GM19351 (cell line): Measurements from ENCODE around the gene APBB2.

Experiments
- ATAC-seq: cut with Tn5 transposase; IDR thresholded peaks from one replicate; pipeline ENCODE4 v1.9.1; 2021; ENCODE audit warnings: mild to moderate bottlenecking, moderate library complexity; ENCODE audit not compliant: unreplicated experiment

APBB2 gene

DNA sequence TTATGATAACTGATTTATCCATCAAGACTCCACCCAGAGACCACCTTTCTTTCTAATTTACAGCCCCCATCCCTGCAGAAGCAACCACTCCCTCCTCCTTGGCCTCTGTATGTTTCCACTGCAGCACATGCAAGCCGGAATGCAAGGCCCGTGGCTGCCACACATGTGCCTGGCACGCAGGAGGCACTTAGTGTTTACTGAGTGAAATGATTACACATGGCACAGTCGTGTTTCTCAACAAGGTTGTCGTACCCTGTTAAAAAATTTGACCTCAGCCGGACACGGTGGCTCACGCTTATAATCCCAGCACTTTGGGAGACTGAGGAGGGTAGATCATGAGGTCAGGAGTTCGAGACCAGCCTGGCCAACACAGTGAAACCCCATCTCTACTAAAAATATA is 104.3 kb downstream of the APBB2 start:
- no peak for ATAC-seq

GRCh38 chr4:41108481-41108880 is 105.9 kb downstream of the APBB2 start:
- ATAC-seq, result no peak

GRCh38 chr4:41106694-41107419 is 107.5 kb downstream of the APBB2 start:
- no peak for ATAC-seq

DNA sequence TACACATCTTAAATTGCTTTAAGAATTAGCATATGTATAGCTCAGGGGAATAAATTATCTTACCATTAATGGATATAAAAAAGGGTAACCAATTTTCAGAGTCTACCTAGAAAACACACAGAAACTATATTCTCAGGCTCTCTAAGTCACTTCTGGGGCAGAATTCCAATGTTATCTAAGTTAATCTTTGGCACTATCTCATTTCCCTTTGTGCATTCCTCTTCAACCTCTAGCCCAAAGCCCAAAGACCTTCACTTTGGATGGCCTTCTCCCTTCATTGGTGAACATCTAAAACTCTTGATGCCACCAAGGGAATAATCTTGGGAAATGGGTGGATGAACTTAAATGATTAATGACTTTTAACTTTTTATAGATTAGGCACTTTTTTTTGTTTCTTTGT is 108.3 kb downstream of the APBB2 start:
- ATAC-seq, result no peak

DNA sequence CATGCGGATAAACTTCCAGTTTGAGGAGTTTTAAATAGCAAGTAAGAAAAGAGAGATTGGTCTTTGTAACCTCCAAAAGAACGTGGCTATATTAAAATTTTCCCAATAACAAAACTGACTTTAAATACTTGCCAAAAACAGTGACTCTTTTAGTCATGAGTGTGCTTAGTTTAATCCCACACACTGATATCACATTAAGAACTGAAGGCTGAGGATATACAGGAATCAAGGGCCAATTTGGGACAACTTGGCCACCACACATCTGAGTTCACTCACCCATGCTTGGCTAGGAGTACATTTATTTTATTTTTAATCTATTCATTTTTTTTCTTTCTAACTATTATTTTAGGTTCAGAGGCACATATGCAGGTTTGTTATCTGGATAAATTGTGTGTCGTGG is 110.2 kb downstream of the APBB2 start:
- no peak for ATAC-seq

DNA sequence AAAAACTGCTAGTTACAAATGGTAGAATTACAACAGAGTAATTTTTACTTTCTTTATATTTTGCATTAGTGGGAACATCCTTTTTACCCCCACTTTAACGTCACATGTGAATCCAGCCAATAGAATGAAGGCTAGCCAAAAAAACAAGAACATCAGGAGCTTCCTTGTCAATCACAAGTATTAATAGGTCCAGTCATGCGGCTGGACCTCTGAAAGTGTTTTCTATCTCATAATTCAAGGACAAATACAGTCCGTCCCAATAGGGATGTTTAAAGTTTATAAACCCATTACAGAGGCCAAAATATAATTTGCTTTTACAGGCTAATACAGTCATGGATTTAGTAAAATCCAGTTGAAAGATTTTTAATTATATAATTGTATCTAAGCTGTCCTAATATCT is 110.7 kb downstream of the APBB2 start:
- ATAC-seq, result no peak

DNA sequence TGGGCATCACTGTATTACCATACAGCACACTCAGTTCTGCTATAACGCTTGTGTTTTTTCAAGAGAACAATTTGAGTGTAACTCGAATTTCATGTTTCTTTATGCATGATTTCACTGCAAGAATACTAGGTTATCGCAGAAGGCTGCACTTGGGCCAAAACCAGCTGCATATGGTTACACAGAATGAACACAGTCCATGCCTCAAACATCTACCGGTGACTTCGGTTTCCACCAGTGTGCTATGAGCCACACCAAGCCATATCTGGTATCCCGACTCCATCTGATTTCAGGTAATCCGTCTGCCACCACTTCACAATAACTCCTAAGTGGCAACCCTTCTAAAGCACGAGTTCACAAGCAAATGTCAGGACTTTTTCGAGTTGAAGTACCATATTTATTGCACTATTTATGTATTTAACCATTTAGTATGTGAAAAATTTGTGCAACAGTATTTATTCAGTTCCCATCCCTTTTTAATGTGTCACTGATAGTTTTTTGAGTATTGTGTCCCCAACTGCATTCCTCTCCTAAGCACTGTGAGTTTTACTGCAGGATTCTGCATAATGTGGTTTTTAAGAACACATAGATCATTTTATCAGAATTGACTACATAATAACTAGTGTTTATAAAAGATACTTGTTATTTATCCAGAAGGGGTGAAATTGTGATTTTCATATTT is 111.8 kb downstream of the APBB2 start:
- ATAC-seq, result no peak

- ATAC-seq, result no peak
Observed at GRCh38 chr4:41098093-41099048, 116.0 kb downstream of the APBB2 start.

DNA sequence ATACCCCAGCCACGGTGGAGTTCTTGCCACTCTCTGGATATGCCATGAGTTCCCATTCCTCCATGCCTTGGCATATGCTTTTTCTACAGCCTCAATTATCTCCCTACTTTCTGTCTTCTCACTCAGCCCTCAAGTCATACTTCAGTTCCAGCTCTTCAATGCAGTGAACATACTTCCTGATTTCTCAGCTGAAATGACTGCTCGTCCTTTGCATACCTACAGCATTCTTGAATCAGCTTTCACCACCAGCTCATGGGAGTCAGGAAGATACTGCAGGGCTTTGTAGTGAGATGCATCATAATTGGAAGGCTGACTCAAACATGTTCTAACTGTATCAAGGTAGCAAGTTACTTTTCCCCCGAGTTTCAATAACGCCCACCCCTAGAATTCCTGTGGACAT is 118.4 kb downstream of the APBB2 start:
- ATAC-seq, result no peak

- ATAC-seq, result no peak
Observed at GRCh38 chr4:41095192-41095872, 119.0 kb downstream of the APBB2 start.

DNA sequence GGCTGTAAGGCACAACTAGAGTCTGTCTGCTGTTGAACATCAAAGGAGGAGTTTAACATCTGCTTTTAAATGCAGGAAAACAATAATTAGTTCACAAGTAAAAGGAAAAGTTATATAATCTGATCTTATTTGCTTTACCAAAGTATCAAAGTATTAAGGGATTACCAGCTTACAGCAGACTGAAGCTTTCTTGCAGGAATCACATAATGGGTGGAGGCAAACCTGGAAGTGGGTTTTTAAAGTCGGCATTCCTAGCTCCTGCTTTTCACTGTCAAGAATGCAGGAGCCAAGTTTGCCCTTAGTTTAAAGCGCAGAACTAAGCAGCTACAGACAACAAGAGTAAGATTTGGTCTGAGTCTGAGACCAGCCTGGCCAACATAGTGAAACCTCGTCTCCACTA is 122.2 kb downstream of the APBB2 start:
- no peak for ATAC-seq

DNA sequence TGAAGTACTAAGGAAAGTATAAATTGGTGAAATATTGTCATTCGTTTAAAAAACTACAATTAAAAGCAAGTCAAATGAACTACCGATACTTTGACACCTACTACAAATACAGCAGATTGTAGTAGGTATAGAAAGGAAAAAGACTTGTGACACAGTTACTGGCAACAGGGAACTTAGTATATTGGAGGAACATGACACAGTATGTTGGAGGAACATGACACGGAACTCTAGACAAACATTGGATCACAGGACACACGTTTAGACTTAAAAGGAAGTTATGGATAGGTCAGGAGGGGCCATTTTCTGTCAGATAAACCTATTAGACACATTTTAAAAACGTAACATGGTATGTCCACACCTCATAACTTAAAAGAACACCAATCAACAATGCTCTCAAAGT is 132.5 kb downstream of the APBB2 start:
- no peak for ATAC-seq

DNA sequence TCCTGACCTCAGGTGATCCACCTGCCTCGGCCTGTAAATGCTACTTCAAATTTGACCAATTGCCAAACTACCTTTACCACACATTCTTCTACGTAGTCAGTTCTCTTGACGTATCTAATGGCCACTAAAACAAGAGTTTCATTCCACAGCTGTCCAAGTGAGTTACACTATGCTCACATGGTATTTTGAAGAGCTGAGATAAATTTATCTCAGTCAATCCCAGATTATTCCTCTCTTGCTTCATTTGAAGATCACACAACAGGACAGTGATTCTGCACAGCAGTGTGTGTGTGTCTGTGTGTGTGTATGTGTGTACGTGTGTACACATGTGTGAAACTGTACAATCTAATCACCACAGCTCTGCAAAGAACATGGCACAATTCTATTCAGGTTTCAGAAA is 133.4 kb downstream of the APBB2 start:
- ATAC-seq, result no peak

DNA sequence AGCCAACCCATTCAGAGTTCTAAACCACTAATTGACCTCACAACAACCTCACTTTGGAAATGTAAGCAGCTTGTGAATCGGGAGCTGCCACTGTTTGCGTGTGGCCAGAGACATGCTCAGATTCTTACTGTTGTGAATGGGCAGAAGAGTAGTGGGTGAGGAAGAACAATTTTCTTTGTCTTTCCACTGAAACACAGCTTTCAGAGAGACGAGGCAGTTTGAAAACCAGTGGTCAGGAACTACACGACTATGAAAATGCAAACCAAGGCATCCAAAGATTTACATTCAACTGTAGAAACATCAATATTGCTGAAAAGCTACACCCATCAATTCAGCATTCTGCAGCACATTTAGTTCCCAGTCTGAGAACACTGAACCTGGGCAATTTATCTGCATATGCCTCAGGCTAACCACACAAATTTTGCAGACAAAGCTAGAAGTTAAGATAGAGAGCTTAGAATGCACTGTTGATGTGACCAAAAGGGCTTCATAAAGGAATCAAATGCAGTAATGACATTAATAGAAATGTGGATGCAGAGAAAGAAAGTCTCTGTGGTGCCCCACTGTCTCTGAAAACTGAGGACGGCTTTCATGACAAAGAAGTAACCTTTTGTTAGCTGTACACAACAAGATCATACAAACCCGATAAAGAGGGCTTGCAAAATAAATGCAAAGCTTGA is 134.3 kb downstream of the APBB2 start:
- no peak for ATAC-seq

DNA sequence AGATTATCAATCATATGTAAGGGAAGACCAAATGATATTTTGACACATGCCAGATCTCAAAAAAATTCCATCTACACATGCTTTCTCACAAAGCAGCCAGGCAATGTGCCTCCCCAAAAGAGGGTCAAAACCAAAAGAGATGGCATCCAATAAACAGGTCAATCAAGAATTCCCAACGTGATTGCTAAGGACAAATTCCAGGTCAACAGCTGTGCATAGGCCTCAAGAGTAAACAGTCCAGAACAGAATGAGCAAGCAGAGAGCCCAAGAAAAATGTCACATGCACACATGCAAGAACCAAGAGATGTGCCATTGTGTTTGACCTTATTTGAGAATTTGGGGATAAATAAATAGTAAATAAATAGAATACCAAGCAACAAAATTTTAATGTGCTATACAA is 136.7 kb downstream of the APBB2 start:
- ATAC-seq, result no peak

- ATAC-seq, result no peak
Observed at GRCh38 chr4:41076481-41076880, 137.9 kb downstream of the APBB2 start.

GRCh38 chr4:41074215-41074614 is 140.1 kb downstream of the APBB2 start:
- ATAC-seq, result no peak

DNA sequence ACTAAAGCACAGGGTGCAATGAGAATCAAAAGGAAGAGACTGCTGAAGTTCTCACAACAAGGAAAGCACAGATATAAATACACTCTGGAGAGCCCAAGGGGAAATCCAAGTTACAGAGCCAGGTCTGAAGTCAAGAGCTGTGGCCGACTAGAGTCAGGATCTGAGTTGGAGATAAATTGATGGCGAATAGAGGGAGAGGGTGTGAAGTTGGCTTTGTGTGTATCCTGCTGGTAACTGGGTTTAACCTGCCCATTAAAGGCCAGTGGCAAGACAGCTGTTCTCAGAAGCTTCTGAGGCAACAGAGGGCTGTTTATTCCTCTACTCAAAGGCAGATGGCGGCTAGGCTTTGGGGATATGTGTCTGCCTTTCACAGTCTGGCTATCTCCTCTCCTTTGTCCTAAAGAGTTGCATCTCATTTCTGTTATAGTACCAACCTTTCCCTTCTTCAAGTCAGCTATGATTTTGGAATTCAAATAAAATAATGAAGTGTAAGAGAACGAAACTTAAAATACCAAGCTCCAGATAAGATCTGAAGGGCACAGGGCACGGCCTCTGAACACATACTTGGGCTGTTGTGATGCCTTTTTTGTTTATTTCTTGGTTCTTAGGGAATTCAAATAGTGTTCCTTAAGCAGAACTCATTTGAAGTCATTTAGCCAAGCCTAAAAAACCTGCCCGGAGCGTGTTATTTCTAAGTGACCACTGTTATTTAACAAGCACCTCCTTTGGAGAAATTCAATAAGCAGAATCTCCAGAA is 142.1 kb downstream of the APBB2 start:
- no peak for ATAC-seq

DNA sequence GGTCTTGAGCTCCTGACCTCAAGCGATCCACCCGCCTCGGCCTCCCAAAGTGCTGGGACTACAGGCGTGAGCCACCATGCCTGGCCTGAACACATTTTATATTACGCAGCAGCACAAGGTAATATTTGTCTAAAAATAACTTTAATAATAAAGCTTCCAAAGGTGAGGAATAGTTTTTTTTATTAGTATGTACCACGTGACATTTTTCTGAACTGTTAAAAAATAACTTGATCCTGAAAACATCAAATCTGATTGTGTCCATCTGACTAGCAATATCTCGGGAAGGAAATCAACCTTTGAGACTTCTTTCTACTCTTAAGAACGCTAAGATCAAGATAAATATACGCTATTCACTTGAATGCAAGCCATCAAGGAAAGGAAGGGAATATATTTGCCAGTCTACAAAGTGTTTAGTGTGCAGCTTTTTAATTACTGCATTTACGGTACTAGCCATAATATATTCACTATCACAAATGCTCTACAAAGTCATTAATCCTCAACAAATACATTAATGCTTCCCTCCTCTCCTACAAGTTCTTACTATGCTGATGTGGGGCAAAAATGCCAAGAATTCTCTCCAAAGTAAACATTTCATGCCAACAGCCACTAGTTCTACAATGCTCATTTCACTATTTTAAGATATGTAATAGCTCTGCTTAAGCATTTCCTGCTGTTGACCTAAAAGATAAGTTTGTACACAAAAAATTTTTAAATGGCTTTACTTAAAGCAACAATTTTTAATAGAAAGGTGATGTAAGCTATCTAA is 143.6 kb downstream of the APBB2 start:
- no peak for ATAC-seq
